H9 (cell line): ENCODE data around the gene TNIK. TPM values are rescaled to one million over a fixed set of nuclear protein-coding genes. Genes with fewer than 3 reads are reported as not detected.
A peak's percentile ranks its signal among the peaks of the same experiment; 100 is the strongest.

Source experiments
- DNase-seq: peaks from one replicate; pipeline ENCODE4 v3.0.0-alpha.2; 2017
- H2AFZ ChIP-seq: one replicate; pipeline ENCODE4 v1.6.1; 2013; ENCODE audit warnings: mild to moderate bottlenecking, low read length, control low read depth, moderate library complexity
- H2AK5ac ChIP-seq: 2 replicates; pipeline ENCODE4 v1.6.1; 2013; ENCODE audit warnings: low read length, control low read depth, mixed read lengths; ENCODE audit not compliant: insufficient read length
- H2BK120ac ChIP-seq: one replicate; pipeline ENCODE4 v1.6.1; 2013; ENCODE audit warnings: low read depth, mild to moderate bottlenecking, low read length, control low read depth, inconsistent platforms; ENCODE audit not compliant: poor library complexity, severe bottlenecking
- H2BK12ac ChIP-seq: 2 replicates; pipeline ENCODE4 v1.6.1; 2013; ENCODE audit warnings: low read length, control low read depth, mixed read lengths, low read depth; ENCODE audit not compliant: insufficient read length
- H2BK15ac ChIP-seq: 2 replicates; pipeline ENCODE4 v1.6.1; 2013; ENCODE audit warnings: low read depth, low read length, control low read depth
- H2BK20ac ChIP-seq: one replicate; pipeline ENCODE4 v1.6.1; 2013; ENCODE audit warnings: low read depth, mild to moderate bottlenecking, low read length, control low read depth, inconsistent platforms; ENCODE audit not compliant: poor library complexity, severe bottlenecking
- H2BK5ac ChIP-seq: 2 replicates; pipeline ENCODE4 v1.6.1; 2013; ENCODE audit warnings: low read length, control low read depth, mixed read lengths; ENCODE audit not compliant: insufficient read length
- H3K14ac ChIP-seq: 2 replicates; pipeline ENCODE4 v1.6.1; 2013; ENCODE audit warnings: low read length, control low read depth; ENCODE audit not compliant: insufficient read depth
- H3K18ac ChIP-seq: 2 replicates; pipeline ENCODE4 v1.6.1; 2013; ENCODE audit warnings: low read depth, mild to moderate bottlenecking, mixed read lengths, low read length, control low read depth; ENCODE audit not compliant: insufficient read length
- H3K23ac ChIP-seq: 2 replicates; pipeline ENCODE4 v1.6.1; 2013; ENCODE audit warnings: low read length, control low read depth, mixed read lengths, low read depth; ENCODE audit not compliant: insufficient read length
- H3K23me2 ChIP-seq: 2 replicates; pipeline ENCODE4 v1.6.1; 2013; ENCODE audit warnings: low read depth, mild to moderate bottlenecking, mixed read lengths, low read length, control low read depth; ENCODE audit not compliant: insufficient read length, poor library complexity, severe bottlenecking
- H3K27ac ChIP-seq: 2 replicates; pipeline ENCODE4 v1.5.1; 2013; ENCODE audit warnings: low read length, control low read depth, mixed read lengths, low read depth; ENCODE audit not compliant: insufficient read length
- H3K27me3 ChIP-seq: 2 replicates; pipeline ENCODE4 v1.6.1; 2013; ENCODE audit warnings: low read length, control low read depth, inconsistent platforms; ENCODE audit not compliant: insufficient read depth
- H3K4ac ChIP-seq: 2 replicates; pipeline ENCODE4 v1.6.1; 2013; ENCODE audit warnings: low read depth, mild to moderate bottlenecking, control low read depth, inconsistent platforms, low read length, moderate library complexity
- H3K4me1 ChIP-seq: 2 replicates; pipeline ENCODE4 v1.6.1; 2013; ENCODE audit warnings: low read length, control low read depth, inconsistent platforms; ENCODE audit not compliant: insufficient read depth
- H3K4me2 ChIP-seq: 2 replicates; pipeline ENCODE4 v1.6.1; 2013; ENCODE audit warnings: low read length, control low read depth, mixed read lengths; ENCODE audit not compliant: insufficient read length, insufficient read depth
- H3K56ac ChIP-seq: 2 replicates; pipeline ENCODE4 v1.6.1; 2013; ENCODE audit warnings: low read depth, mild to moderate bottlenecking, mixed read lengths, low read length, control low read depth; ENCODE audit not compliant: insufficient read length
- H3K79me1 ChIP-seq: 2 replicates; pipeline ENCODE4 v1.6.1; 2013; ENCODE audit warnings: low read depth, mild to moderate bottlenecking, moderate library complexity, low read length, control low read depth, inconsistent platforms; ENCODE audit not compliant: insufficient read depth, poor library complexity, severe bottlenecking
- H3K79me2 ChIP-seq: 2 replicates; pipeline ENCODE4 v1.6.1; 2013; ENCODE audit warnings: low read length, control low read depth, inconsistent platforms; ENCODE audit not compliant: insufficient read depth
- H3K9ac ChIP-seq: 2 replicates; pipeline ENCODE4 v1.6.1; 2013; ENCODE audit warnings: low read length, control low read depth, mixed read lengths; ENCODE audit not compliant: insufficient read length; ENCODE audit errors: extremely low read depth
- H3K9me3 ChIP-seq: one replicate; pipeline ENCODE4 v1.6.1; 2013; ENCODE audit warnings: low read depth, low read length, inconsistent platforms; ENCODE audit not compliant: control insufficient read depth
- H3T11ph ChIP-seq: one replicate; pipeline ENCODE4 v1.6.1; 2013; ENCODE audit warnings: mild to moderate bottlenecking, low read length, control low read depth, inconsistent platforms
- H4K20me1 ChIP-seq: one replicate; pipeline ENCODE4 v1.6.1; 2013; ENCODE audit not compliant: control insufficient read depth, insufficient read length, insufficient read depth
- H4K5ac ChIP-seq: 2 replicates; pipeline ENCODE4 v1.6.1; 2013; ENCODE audit warnings: low read depth, mild to moderate bottlenecking, mixed read lengths, low read length, control low read depth; ENCODE audit not compliant: insufficient read length
- H4K8ac ChIP-seq: replicated peaks from 2 replicates; pipeline ENCODE4 v1.6.1; 2013; ENCODE audit warnings: low read length, control low read depth, mixed read lengths, low read depth; ENCODE audit not compliant: insufficient read length
- H4K91ac ChIP-seq: 2 replicates; pipeline ENCODE4 v1.6.1; 2013; ENCODE audit warnings: low read depth, mild to moderate bottlenecking, moderate library complexity, mixed read lengths, low read length, control low read depth; ENCODE audit not compliant: insufficient read length
- H3K27ac Mint-ChIP-seq, 3 experiments: 2 replicates in 2 of 3; 3 replicates in 1 of 3; pipeline ENCODE4 v1.8.0; 2020 to 2021; ENCODE audit warnings: mixed read lengths in 3 of 3, mild to moderate bottlenecking in 1 of 3, moderate library complexity in 1 of 3
- H3K27me3 Mint-ChIP-seq: 2 replicates; pipeline ENCODE4 v1.8.0; 2021; ENCODE audit warnings: low read depth, mild to moderate bottlenecking, moderate library complexity, mixed read lengths
- H3K36me3 Mint-ChIP-seq, 3 experiments: 2 replicates in 2 of 3; 3 replicates in 1 of 3; pipeline ENCODE4 v1.8.0; 2020 to 2021; ENCODE audit warnings: low read depth in 3 of 3, mixed read lengths in 3 of 3; ENCODE audit not compliant: insufficient read depth in 1 of 3
- H3K4me1 Mint-ChIP-seq, 2 experiments: 2 replicates each; pipeline ENCODE4 v1.8.0; 2020; ENCODE audit warnings: mixed read lengths in 2 of 2
- H3K4me3 Mint-ChIP-seq, 2 experiments: 2 replicates in 1 of 2; 3 replicates in 1 of 2; pipeline ENCODE4 v1.8.0; 2020 to 2021; ENCODE audit warnings: mild to moderate bottlenecking in 2 of 2, mixed read lengths in 2 of 2, moderate library complexity in 1 of 2
- H3K9me3 Mint-ChIP-seq, 2 experiments: 2 replicates in 1 of 2; 3 replicates in 1 of 2; pipeline ENCODE4 v1.8.0; 2020; ENCODE audit warnings: mild to moderate bottlenecking in 2 of 2, mixed read lengths in 2 of 2, moderate library complexity in 1 of 2
- WGBS: extraction: QIAGEN DNeasy Blood & Tissue Kit; methylation state at CpG from one replicate; pipeline ENCODE4 v1.1.7; 2013; ENCODE audit warnings: missing lambda C conversion rate, low lambda C conversion rate, mixed read lengths; ENCODE audit not compliant: insufficient read length; ENCODE audit errors: extremely low coverage; 5-methylcytosine and 5-hydroxymethylcytosine counted together
- total RNA-seq: library from RNA; stranded (reverse); gene quantifications from 2 replicates; pipeline ENCODE4 v1.2.1, GENCODE V29; 2021
- TF ChIP-seq, protein P1 (sequence below): fragments of 200-600 bp; sonication (generic); conservative IDR thresholded peaks from 3 replicates; pipeline ENCODE4 v1.8.0; 2021; ENCODE audit warnings: antibody characterized with exemption, mild to moderate bottlenecking

The TNIK gene
- total RNA-seq, 1 experiment from 2014 or later: 15.9 TPM

DNA sequence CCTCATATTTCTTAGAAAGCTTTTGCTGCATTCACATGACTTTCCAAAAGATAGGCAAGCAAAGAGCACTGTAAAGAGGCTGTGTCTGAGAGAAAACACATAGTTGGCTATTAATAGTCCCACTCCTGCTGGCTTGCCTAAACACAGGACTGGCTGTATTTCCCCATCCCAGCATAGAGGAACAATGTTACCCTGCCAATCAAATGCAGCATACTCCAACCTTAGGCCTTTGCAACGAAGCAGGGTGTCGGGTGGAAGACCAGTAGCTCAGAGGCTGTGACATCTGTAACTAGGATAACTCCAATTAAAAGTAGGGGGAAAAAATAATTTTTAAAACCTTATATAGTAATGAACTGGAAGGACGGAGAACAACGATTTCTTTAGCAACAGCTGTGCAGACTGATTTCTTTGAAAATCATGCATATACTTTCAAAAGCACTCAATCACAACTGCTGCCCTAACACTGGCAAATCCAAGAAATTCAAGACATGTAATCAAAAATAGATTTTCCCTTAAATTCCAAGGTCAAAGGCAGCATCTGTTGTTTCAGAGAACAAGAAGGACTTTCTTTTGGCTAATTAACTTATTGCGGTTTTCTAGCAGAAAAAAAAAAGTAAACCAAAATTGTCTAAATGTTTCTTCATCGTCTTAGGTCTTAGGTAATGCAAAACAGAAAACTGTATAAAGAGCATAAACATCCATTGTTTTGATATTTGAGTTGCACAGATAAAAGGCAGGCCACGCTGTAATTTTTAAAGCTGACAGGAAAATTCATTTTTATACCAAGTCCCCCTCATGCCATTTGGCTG lies 139.3 kb downstream of the TNIK start:
- no peak overlapping the region for H3K27ac ChIP-seq
- Mint-ChIP-seq H3K36me3 (no peaks in the 10 kb centered on the region), H3K9me3 (no peaks in the 10 kb centered on the region), H3K27ac (peak overlapping the region in 2 of 3 experiments; percentile 1 to 87; a peak in 3 of 7 replicates), H3K4me3 (no peak overlapping the region), H3K4me1 (peaks cover 15 to 19% of the 10 kb centered on the region in 2 experiments), H3K27me3 (no peaks in the 10 kb centered on the region)
- H3T11ph ChIP-seq: no peak overlapping the region
- H3K9me3 ChIP-seq: no peaks in the 10 kb centered on the region
- DNase-seq: no peak
- no peak overlapping the region for H2BK5ac ChIP-seq
- no peaks in the 10 kb centered on the region; the same call in 1 of the 2 replicates for H3K79me2 ChIP-seq
- H2BK15ac ChIP-seq: no peak overlapping the region
- no peak overlapping the region for H3K4me2 ChIP-seq
- H2BK12ac ChIP-seq: no peak overlapping the region
- H2BK20ac ChIP-seq: no peak overlapping the region
- no peak overlapping the region for H4K91ac ChIP-seq
- no peak overlapping the region for H2AFZ ChIP-seq
- no peak overlapping the region for H3K23ac ChIP-seq
- no peak overlapping the region for H4K5ac ChIP-seq
- no peaks in the 10 kb centered on the region for H3K23me2 ChIP-seq
- H3K4ac ChIP-seq: no peak overlapping the region
- H4K20me1 ChIP-seq: no peaks in the 10 kb centered on the region
- TF ChIP-seq, protein P1, sequence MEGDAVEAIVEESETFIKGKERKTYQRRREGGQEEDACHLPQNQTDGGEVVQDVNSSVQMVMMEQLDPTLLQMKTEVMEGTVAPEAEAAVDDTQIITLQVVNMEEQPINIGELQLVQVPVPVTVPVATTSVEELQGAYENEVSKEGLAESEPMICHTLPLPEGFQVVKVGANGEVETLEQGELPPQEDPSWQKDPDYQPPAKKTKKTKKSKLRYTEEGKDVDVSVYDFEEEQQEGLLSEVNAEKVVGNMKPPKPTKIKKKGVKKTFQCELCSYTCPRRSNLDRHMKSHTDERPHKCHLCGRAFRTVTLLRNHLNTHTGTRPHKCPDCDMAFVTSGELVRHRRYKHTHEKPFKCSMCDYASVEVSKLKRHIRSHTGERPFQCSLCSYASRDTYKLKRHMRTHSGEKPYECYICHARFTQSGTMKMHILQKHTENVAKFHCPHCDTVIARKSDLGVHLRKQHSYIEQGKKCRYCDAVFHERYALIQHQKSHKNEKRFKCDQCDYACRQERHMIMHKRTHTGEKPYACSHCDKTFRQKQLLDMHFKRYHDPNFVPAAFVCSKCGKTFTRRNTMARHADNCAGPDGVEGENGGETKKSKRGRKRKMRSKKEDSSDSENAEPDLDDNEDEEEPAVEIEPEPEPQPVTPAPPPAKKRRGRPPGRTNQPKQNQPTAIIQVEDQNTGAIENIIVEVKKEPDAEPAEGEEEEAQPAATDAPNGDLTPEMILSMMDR: no peak
- no peak overlapping the region for H3K14ac ChIP-seq
- no peak overlapping the region for H2AK5ac ChIP-seq
- H3K79me1 ChIP-seq: no peaks in the 10 kb centered on the region
- no CpG with 5 or more reads among the region's 7 CpGs for WGBS
- peaks cover 3% of the 10 kb centered on the region; the same call in 1 of the 2 replicates for H3K4me1 ChIP-seq
- no peak overlapping the region for H3K56ac ChIP-seq
- no peak overlapping the region for H4K8ac ChIP-seq
- no peak overlapping the region for H3K18ac ChIP-seq
- no peak overlapping the region for H3K9ac ChIP-seq
- no peak overlapping the region for H2BK120ac ChIP-seq
- no peaks in the 10 kb centered on the region for H3K27me3 ChIP-seq
